ENCODE data around the gene ANKRD28. TPM values are rescaled to one million over a fixed set of nuclear protein-coding genes. Genes with fewer than 3 reads are reported as not detected.

ANKRD28 gene
- total RNA-seq, 6 experiments from 2014 or later = 16.4 to 32.2 (median 25.7) TPM

- H3K36me3 ChIP-seq = peaks cover 0 to 35% (median 6%) of the 10 kb centered on the region in 4 donors
- intact Hi-C loops (cut with DNase I) = no loop called here
These were observed 115.1 kb downstream of the ANKRD28 start for GRCh38 chr3:15682561-15683185.

GRCh38 chr3:15681668-15682067, 116.1 kb downstream of the ANKRD28 start:
- Histone ChIP-seq H3K4me3 (no peak overlapping the region), H3K4me1 (no peaks in the 10 kb centered on the region), H3K36me3 (peaks cover 3 to 43% (median 9%) of the 10 kb centered on the region in 4 donors), H3K27me3 (no peaks in the 10 kb centered on the region), H3K9me3 (no peaks in the 10 kb centered on the region), H3K27ac (no peak overlapping the region)
- intact Hi-C loops (cut with DNase I) = no loop called here
- DNase-seq = no peak
- ATAC-seq = no peak
- WGBS (ENCODE audit: insufficient coverage, low coverage, low lambda C conversion rate, missing lambda C conversion rate) = 83% methylated on average over 2 of the region's 2 CpGs
- TF ChIP-seq CTCF (IDR thresholded peaks at IDR 0.05) (no peak), POLR2A (IDR thresholded peaks at IDR 0.05) (no peak)

More at GRCh38 chr3:15682561-15683185, 115.1 kb downstream of the ANKRD28 start:
- Histone ChIP-seq H3K9me3 (no peaks in the 10 kb centered on the region), H3K27ac (no peak overlapping the region), H3K4me1 (no peaks in the 10 kb centered on the region), H3K4me3 (no peak overlapping the region), H3K27me3 (no peaks in the 10 kb centered on the region)
- DNase-seq (no peak), ATAC-seq (no peak)
- no peak for TF ChIP-seq POLR2A (IDR thresholded peaks at IDR 0.05)
- TF ChIP-seq CTCF (IDR thresholded peaks at IDR 0.05) = no peak
- 52% methylated on average over 3 of the region's 3 CpGs for WGBS (ENCODE audit: insufficient coverage, low coverage, low lambda C conversion rate, missing lambda C conversion rate)

GRCh38 chr3:15679306-15679705, 118.5 kb downstream of the ANKRD28 start:
- intact Hi-C loops (cut with DNase I) = no loop called here
- H3K27me3 ChIP-seq = no peaks in the 10 kb centered on the region
- H3K9me3 ChIP-seq = no peaks in the 10 kb centered on the region
- TF ChIP-seq CTCF (IDR thresholded peaks at IDR 0.05) (no peak), POLR2A (IDR thresholded peaks at IDR 0.05) (no peak)
- H3K4me1 ChIP-seq = no peaks in the 10 kb centered on the region
- H3K4me3 ChIP-seq = no peak overlapping the region
- no peak overlapping the region for H3K27ac ChIP-seq
- WGBS (ENCODE audit: insufficient coverage, low coverage, low lambda C conversion rate, missing lambda C conversion rate) = 74% methylated on average over 5 of the region's 5 CpGs
- ATAC-seq (no peak), DNase-seq (no peak)
- H3K36me3 ChIP-seq = peaks cover 4 to 39% (median 10%) of the 10 kb centered on the region in 4 donors

- no peaks in the 10 kb centered on the region for H3K27me3 ChIP-seq
- no peaks in the 10 kb centered on the region for H3K4me1 ChIP-seq
- no peak overlapping the region for H3K4me3 ChIP-seq
- intact Hi-C loops (cut with DNase I) = no loop called here
- TF ChIP-seq POLR2A (IDR thresholded peaks at IDR 0.05) (no peak), CTCF (IDR thresholded peaks at IDR 0.05) (no peak)
- ATAC-seq = no peak
- no peaks in the 10 kb centered on the region for H3K9me3 ChIP-seq
- no peak for DNase-seq
- WGBS (ENCODE audit: insufficient coverage, low coverage, low lambda C conversion rate, missing lambda C conversion rate) = 82% methylated on average over 2 of the region's 2 CpGs
- no peak overlapping the region for H3K27ac ChIP-seq
- peaks cover 4 to 44% (median 10%) of the 10 kb centered on the region in 4 donors for H3K36me3 ChIP-seq
These were observed 121.5 kb downstream of the ANKRD28 start for GRCh38 chr3:15676259-15676658.
